Dendritic cell treated with granulocyte-macrophage colony-stimulating factor and Interleukin-4, amounts not matched to agents 40 ng/mL and 50 ng/mL, for 4 days (primary cell): ENCODE data around the gene OLFM1.
"Not testable (repeated sequence)": the region's sequence is repeated elsewhere in the genome, so short reads cannot be mapped to it uniquely, and the experiment has no call there.

Experiments
- H3K27ac Mint-ChIP-seq: one replicate; pipeline ENCODE4 v1.8.0; 2022; ENCODE audit warnings: mild to moderate bottlenecking, mixed read lengths
- H3K27me3 Mint-ChIP-seq: one replicate; pipeline ENCODE4 v1.8.0; 2022; ENCODE audit warnings: mild to moderate bottlenecking, mixed read lengths
- H3K36me3 Mint-ChIP-seq: one replicate; pipeline ENCODE4 v1.8.0; 2022; ENCODE audit warnings: low read depth, mixed read lengths
- H3K4me1 Mint-ChIP-seq: one replicate; pipeline ENCODE4 v1.8.0; 2022; ENCODE audit warnings: low read depth, mixed read lengths
- H3K4me3 Mint-ChIP-seq: one replicate; pipeline ENCODE4 v1.8.0; 2022; ENCODE audit warnings: mild to moderate bottlenecking, moderate library complexity, mixed read lengths
- H3K9me3 Mint-ChIP-seq: one replicate; pipeline ENCODE4 v1.8.0; 2022; ENCODE audit warnings: mixed read lengths
- intact Hi-C: fragments of 100-400 bp; cut with micrococcal nuclease; formaldehyde crosslinking; loops from one replicate; pipeline ENCODE4 v1.15.0; 2022

OLFM1 gene

DNA sequence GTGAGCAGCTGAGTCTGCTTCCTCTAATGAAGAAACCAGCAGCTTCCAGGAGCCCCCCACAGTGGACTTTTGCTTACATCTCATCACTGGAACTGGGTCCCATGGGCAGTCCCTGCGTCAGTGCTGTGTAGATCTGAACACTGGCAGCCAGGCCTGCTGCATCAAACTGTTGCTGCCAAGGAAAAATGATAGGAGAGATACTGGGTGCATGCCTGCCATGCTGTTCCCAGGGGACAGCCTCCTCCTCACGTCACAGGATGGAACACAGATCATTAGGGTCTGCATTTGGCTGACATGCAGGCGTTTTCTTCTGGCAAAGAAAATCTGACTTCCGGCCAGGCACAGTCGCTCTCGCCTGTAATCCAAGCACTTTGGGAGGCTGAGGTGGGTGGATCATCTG lies 67.9 kb downstream of the OLFM1 start:
- H3K4me1 Mint-ChIP-seq, result no peaks in the 10 kb centered on the region
- no peaks in the 10 kb centered on the region for H3K9me3 Mint-ChIP-seq
- peaks cover 5% of the 10 kb centered on the region for H3K27me3 Mint-ChIP-seq
- intact Hi-C loops, result no loop called here
- H3K4me3 Mint-ChIP-seq, result no peak overlapping the region
- no peak overlapping the region for H3K27ac Mint-ChIP-seq
- H3K36me3 Mint-ChIP-seq, result no peaks in the 10 kb centered on the region

DNA sequence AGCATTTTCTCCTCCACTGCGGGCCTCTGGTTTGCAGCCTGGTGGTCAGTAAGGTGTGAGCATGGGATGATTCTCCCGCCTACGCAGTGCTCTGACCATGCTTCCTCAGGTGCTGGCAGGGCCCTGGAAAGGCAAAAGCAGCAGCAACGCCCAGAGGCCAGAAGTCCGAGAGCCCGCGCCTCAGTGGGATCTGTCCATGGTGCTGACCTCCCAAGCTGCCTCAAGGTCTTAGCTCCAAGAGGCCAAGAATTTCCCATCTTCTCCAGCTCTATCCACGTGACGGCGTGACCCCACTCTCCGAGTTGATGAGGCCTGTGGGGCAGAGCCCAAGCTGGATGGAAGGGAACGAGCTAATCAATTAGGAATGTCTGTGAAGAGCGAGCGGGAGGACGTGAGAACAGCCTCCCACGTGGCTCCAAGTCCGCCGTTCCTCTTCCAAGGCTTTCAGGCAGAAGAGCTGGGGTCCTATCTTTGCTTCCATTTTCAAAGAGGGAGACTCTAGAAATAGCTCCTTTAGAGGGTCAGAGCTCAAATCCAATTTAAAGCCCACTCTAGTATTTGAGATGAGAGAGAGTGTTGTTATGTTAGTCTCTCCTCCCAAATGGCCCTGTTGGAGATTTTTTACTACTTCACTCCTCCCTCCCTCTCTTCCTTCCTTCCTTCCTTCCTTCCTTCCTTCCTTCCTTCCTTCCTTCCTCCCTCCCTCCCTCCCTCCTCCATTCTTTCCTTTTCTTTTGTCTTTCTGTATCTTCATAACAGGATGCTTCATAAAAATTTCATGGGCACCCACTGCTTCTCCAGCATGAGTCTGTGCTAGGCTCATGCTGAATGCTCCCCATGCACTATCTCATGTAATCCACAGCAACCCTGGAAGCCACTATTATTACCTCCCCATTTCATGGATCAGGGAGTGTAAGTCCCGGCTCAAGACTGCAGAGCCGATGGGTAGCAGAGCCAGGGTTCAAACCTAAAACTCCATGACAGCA lies 69.3 kb downstream of the OLFM1 start:
- intact Hi-C loops, result no loop called here
- Mint-ChIP-seq H3K27me3 (peaks cover 5% of the 10 kb centered on the region), H3K36me3 (no peaks in the 10 kb centered on the region), H3K9me3 (no peaks in the 10 kb centered on the region), H3K27ac (no peak overlapping the region), H3K4me3 (no peak overlapping the region), H3K4me1 (no peaks in the 10 kb centered on the region)

GRCh38 chr9:135157856-135158563 lies 70.5 kb downstream of the OLFM1 start:
- Mint-ChIP-seq H3K27ac (no peak overlapping the region), H3K4me3 (no peak overlapping the region), H3K4me1 (no peaks in the 10 kb centered on the region), H3K27me3 (peaks cover 5% of the 10 kb centered on the region), H3K9me3 (no peaks in the 10 kb centered on the region), H3K36me3 (no peaks in the 10 kb centered on the region)
- intact Hi-C loops, result no loop called here

- Mint-ChIP-seq H3K9me3 (no peaks in the 10 kb centered on the region), H3K36me3 (no peaks in the 10 kb centered on the region), H3K27ac (no peak overlapping the region), H3K27me3 (peaks cover 5% of the 10 kb centered on the region), H3K4me3 (no peak overlapping the region), H3K4me1 (no peaks in the 10 kb centered on the region)
- intact Hi-C loops, result no loop called here
These were observed 71.1 kb downstream of the OLFM1 start for GRCh38 chr9:135158564-135158937.

DNA sequence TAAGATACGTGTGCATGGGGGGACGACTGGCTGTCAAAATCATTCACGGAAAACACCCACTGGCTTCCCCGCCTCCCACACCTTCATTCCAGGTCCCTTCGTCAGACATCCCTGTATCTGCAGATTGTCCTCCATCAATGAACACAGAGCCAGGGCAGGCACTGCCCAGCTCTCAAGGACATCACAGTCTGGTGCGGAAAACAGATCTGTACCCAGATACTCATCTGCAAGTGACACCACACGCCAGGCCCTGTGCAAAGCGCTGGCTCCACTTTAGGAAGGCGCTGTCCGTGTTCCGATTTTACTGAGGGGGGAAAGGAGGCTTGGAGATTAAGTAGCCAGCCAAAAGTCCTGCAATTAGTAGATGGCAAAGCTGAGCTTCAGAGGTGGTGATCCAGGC lies 72.3 kb downstream of the OLFM1 start:
- Mint-ChIP-seq H3K27ac (no peak overlapping the region), H3K36me3 (no peaks in the 10 kb centered on the region), H3K4me1 (no peaks in the 10 kb centered on the region), H3K4me3 (no peak overlapping the region), H3K9me3 (no peaks in the 10 kb centered on the region), H3K27me3 (peaks cover 5% of the 10 kb centered on the region)
- intact Hi-C loops, result no loop called here

GRCh38 chr9:135160862-135161261 lies 73.4 kb downstream of the OLFM1 start:
- Mint-ChIP-seq H3K36me3 (no peaks in the 10 kb centered on the region), H3K4me3 (no peak overlapping the region), H3K27me3 (peaks cover 2% of the 10 kb centered on the region), H3K9me3 (no peaks in the 10 kb centered on the region), H3K4me1 (no peaks in the 10 kb centered on the region), H3K27ac (no peak overlapping the region)
- intact Hi-C loops, result no loop called here

DNA sequence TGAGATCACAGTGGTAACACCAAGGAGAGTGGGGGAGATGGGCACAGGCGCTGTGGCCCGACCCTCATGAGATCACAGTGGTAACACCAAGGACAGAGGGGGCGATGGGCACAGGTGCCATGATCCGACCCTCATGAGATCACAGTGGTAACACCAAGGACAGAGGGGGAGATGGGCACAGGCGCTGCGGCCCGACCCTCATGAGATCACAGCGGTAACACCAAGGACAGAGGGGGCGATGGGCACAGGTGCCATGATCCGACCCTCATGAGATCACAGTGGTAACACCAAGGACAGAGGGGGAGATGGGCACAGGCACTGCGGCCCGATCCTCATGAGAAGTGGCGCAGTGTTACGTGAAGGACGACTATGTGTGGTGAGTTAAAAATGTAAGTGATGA lies 75.1 kb downstream of the OLFM1 start:
- H3K36me3 Mint-ChIP-seq, intact Hi-C loops, H3K27ac Mint-ChIP-seq, H3K9me3 Mint-ChIP-seq, H3K27me3 Mint-ChIP-seq, H3K4me3 Mint-ChIP-seq, H3K4me1 Mint-ChIP-seq: not testable (repeated sequence)

- H3K4me1 Mint-ChIP-seq, result no peaks in the 10 kb centered on the region
- H3K27ac Mint-ChIP-seq, result no peak overlapping the region
- H3K27me3 Mint-ChIP-seq, result peaks cover 2% of the 10 kb centered on the region
- H3K36me3 Mint-ChIP-seq, result no peaks in the 10 kb centered on the region
- intact Hi-C loops, result no loop called here
- H3K4me3 Mint-ChIP-seq, result no peak overlapping the region
- no peaks in the 10 kb centered on the region for H3K9me3 Mint-ChIP-seq
These were observed 75.7 kb downstream of the OLFM1 start for GRCh38 chr9:135163023-135163780.

GRCh38 chr9:135164036-135164435 lies 76.6 kb downstream of the OLFM1 start:
- intact Hi-C loops, result no loop called here
- Mint-ChIP-seq H3K27me3 (peaks cover 2% of the 10 kb centered on the region), H3K9me3 (no peaks in the 10 kb centered on the region), H3K36me3 (no peaks in the 10 kb centered on the region), H3K4me3 (no peak overlapping the region), H3K27ac (no peak overlapping the region), H3K4me1 (no peaks in the 10 kb centered on the region)

- Mint-ChIP-seq H3K9me3 (no peaks in the 10 kb centered on the region), H3K27me3 (peaks cover 2% of the 10 kb centered on the region), H3K4me3 (no peak overlapping the region), H3K36me3 (no peaks in the 10 kb centered on the region), H3K4me1 (no peaks in the 10 kb centered on the region), H3K27ac (no peak overlapping the region)
- intact Hi-C loops, result no loop called here
These were observed 77.7 kb downstream of the OLFM1 start for GRCh38 chr9:135165003-135165711.

GRCh38 chr9:135165756-135166519 lies 78.5 kb downstream of the OLFM1 start:
- Mint-ChIP-seq H3K4me3 (no peak overlapping the region), H3K4me1 (no peaks in the 10 kb centered on the region), H3K9me3 (no peaks in the 10 kb centered on the region), H3K27ac (no peak overlapping the region), H3K27me3 (peaks cover 2% of the 10 kb centered on the region), H3K36me3 (no peaks in the 10 kb centered on the region)
- intact Hi-C loops, result no loop called here

DNA sequence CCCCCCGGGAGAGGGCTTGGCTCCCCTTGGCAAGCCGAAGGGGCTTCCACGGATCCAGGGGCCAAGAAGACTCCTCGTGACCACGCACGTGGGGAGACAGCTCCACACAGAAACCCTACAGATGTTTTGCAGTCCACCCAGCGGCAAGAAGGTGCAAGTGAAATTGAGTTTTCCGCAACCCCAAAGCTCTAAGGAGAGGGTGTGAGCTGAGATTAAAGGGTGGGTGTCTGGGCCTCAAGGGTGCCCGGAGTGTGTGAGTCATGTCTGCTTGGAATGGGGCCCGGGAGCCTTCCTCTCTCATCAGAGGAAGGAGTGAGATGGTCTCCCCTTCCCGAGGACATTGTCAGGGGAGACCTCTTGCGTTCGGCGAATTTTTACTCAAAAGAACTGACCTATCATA lies 79.1 kb downstream of the OLFM1 start:
- Mint-ChIP-seq H3K9me3 (no peaks in the 10 kb centered on the region), H3K27ac (no peak overlapping the region), H3K36me3 (no peaks in the 10 kb centered on the region), H3K27me3 (peaks cover 2% of the 10 kb centered on the region), H3K4me1 (no peaks in the 10 kb centered on the region), H3K4me3 (no peak overlapping the region)
- intact Hi-C loops, result no loop called here

- H3K4me1 Mint-ChIP-seq, result no peaks in the 10 kb centered on the region
- no peak overlapping the region for H3K4me3 Mint-ChIP-seq
- no peak overlapping the region for H3K27ac Mint-ChIP-seq
- intact Hi-C loops, result no loop called here
- no peaks in the 10 kb centered on the region for H3K36me3 Mint-ChIP-seq
- H3K27me3 Mint-ChIP-seq, result peaks cover 2% of the 10 kb centered on the region
- no peaks in the 10 kb centered on the region for H3K9me3 Mint-ChIP-seq
These were observed 79.9 kb downstream of the OLFM1 start for GRCh38 chr9:135167356-135167755.
